Measurements from ENCODE around the gene CSNK1G3. TPM values are rescaled to one million over a fixed set of nuclear protein-coding genes. Genes with fewer than 3 reads are reported as not detected.

The CSNK1G3 gene
- total RNA-seq, 1 experiment from 2014 or later: 21.6 TPM

- intact Hi-C loops (cut with micrococcal nuclease): no loop called here
- Histone ChIP-seq H3K4me1 (ENCODE audit: insufficient read depth, low read length) (no peaks in the 10 kb centered on the region), H3K9me3 (ENCODE audit: low read length) (no peaks in the 10 kb centered on the region), H3K9ac (ENCODE audit: low read length) (no peak overlapping the region), H3K27me3 (ENCODE audit: low read length) (no peaks in the 10 kb centered on the region), H3K79me2 (ENCODE audit: low read length) (no peaks in the 10 kb centered on the region), H2AFZ (ENCODE audit: low read length) (no peak overlapping the region), H3K9me2 (replicated peaks; ENCODE audit: low read length) (no peaks in the 10 kb centered on the region), H4K20me1 (ENCODE audit: low read length) (no peaks in the 10 kb centered on the region), H3K36me3 (ENCODE audit: low read depth, low read length) (no peaks in the 10 kb centered on the region; the same call in 1 of the 2 replicates), H3K4me3 (ENCODE audit: low read length) (no peak overlapping the region), H3K4me2 (ENCODE audit: low read length) (no peak overlapping the region), H3F3A (ENCODE audit: low read length, unreplicated experiment) (no peaks in the 10 kb centered on the region), H3K27ac (ENCODE audit: low read length) (no peak overlapping the region)
- BruUV-seq (replicated peaks): no TSS peak
- ChIA-PET CTCF (no interaction called here), POLR2A (ENCODE audit: unreplicated experiment) (no interaction called here)
- no peak for DNase-seq
- TF ChIP-seq CTCF (conservative IDR thresholded peaks at IDR 0.05; ENCODE audit: low read depth, low read length): no peak
- TF ChIP-seq EZH2phosphoT487 (IDR thresholded peaks at IDR 0.05; ENCODE audit: borderline replicate concordance, low read length): no peak
- TF ChIP-seq EZH2 (IDR thresholded peaks at IDR 0.05; ENCODE audit: low read length, unreplicated experiment): no peak
- ATAC-seq: no peak
Measured at GRCh38 chr5:123597018-123597417, 85.0 kb downstream of the CSNK1G3 start.

- no peaks in the 10 kb centered on the region for H3K27me3 ChIP-seq (ENCODE audit: low read length)
- no peaks in the 10 kb centered on the region for H4K20me1 ChIP-seq (ENCODE audit: low read length)
- no peak for TF ChIP-seq EZH2phosphoT487 (IDR thresholded peaks at IDR 0.05; ENCODE audit: borderline replicate concordance, low read length)
- no peak for TF ChIP-seq CTCF (conservative IDR thresholded peaks at IDR 0.05; ENCODE audit: low read depth, low read length)
- TF ChIP-seq EZH2 (IDR thresholded peaks at IDR 0.05; ENCODE audit: low read length, unreplicated experiment): no peak
- no peak overlapping the region for H2AFZ ChIP-seq (ENCODE audit: low read length)
- no peak overlapping the region for H3K9ac ChIP-seq (ENCODE audit: low read length)
- no peaks in the 10 kb centered on the region for H3K4me1 ChIP-seq (ENCODE audit: insufficient read depth, low read length)
- no peaks in the 10 kb centered on the region for H3F3A ChIP-seq (ENCODE audit: low read length, unreplicated experiment)
- H3K27ac ChIP-seq (ENCODE audit: low read length): no peak overlapping the region
- H3K36me3 ChIP-seq (ENCODE audit: low read depth, low read length): no peaks in the 10 kb centered on the region; the same call in 1 of the 2 replicates
- H3K79me2 ChIP-seq (ENCODE audit: low read length): no peaks in the 10 kb centered on the region
- intact Hi-C loops (cut with micrococcal nuclease): no loop called here
- no peaks in the 10 kb centered on the region for H3K9me2 ChIP-seq (replicated peaks; ENCODE audit: low read length)
- no peak overlapping the region for H3K4me3 ChIP-seq (ENCODE audit: low read length)
- ChIA-PET POLR2A (ENCODE audit: unreplicated experiment) (no interaction called here), CTCF (no interaction called here)
- ATAC-seq: no peak
- DNase-seq: no peak
- H3K9me3 ChIP-seq (ENCODE audit: low read length): no peaks in the 10 kb centered on the region
- no peak overlapping the region for H3K4me2 ChIP-seq (ENCODE audit: low read length)
- no TSS peak for BruUV-seq (replicated peaks)
Measured at GRCh38 chr5:123598028-123598689, 86.2 kb downstream of the CSNK1G3 start.

- Histone ChIP-seq H3K36me3 (ENCODE audit: low read depth, low read length) (no peaks in the 10 kb centered on the region), H3K27me3 (ENCODE audit: low read length) (no peaks in the 10 kb centered on the region), H3K4me3 (ENCODE audit: low read length) (no peak overlapping the region), H3K9ac (ENCODE audit: low read length) (no peak overlapping the region), H4K20me1 (ENCODE audit: low read length) (no peaks in the 10 kb centered on the region), H3K79me2 (ENCODE audit: low read length) (no peaks in the 10 kb centered on the region), H3F3A (ENCODE audit: low read length, unreplicated experiment) (no peaks in the 10 kb centered on the region), H2AFZ (ENCODE audit: low read length) (no peak overlapping the region), H3K9me2 (replicated peaks; ENCODE audit: low read length) (no peaks in the 10 kb centered on the region), H3K9me3 (ENCODE audit: low read length) (no peaks in the 10 kb centered on the region), H3K4me1 (ENCODE audit: insufficient read depth, low read length) (no peaks in the 10 kb centered on the region), H3K4me2 (ENCODE audit: low read length) (no peak overlapping the region), H3K27ac (ENCODE audit: low read length) (no peak overlapping the region)
- POLR2A ChIA-PET (ENCODE audit: unreplicated experiment): interaction anchor here (0.6 kb wide), 1 partner anchor 191 kb away, joined by 3 read pairs; no protein-coding TSS in a partner anchor
- intact Hi-C loops (cut with micrococcal nuclease): no loop called here
- TF ChIP-seq EZH2phosphoT487 (IDR thresholded peaks at IDR 0.05; ENCODE audit: borderline replicate concordance, low read length) (no peak), EZH2 (IDR thresholded peaks at IDR 0.05; ENCODE audit: low read length, unreplicated experiment) (no peak), CTCF (conservative IDR thresholded peaks at IDR 0.05; ENCODE audit: low read depth, low read length) (no peak)
- CTCF ChIA-PET: no interaction called here
- ATAC-seq (no peak), DNase-seq (no peak)
- BruUV-seq (replicated peaks): no TSS peak
Measured at GRCh38 chr5:123599171-123599570, 87.2 kb downstream of the CSNK1G3 start.
